Endothelial cell of umbilical vein (primary cell): ENCODE measurements around the gene SPDYE4. TPM values are rescaled to one million over a fixed set of nuclear protein-coding genes. Genes with fewer than 3 reads are reported as not detected.

ENCODE experiments used
- BruUV-seq: library from RNA; stranded (reverse); fragments of 400-500 nt; replicated peaks from 2 replicates; lab custom pipeline; 2021; lab: Mats Ljungman, UMichigan
- CTCF ChIA-PET: fragments of 300-600, 350-600 bp; sonication (Branson Sonifier 250); formaldehyde crosslinking; loops from one replicate; lab custom pipeline; 2021; ENCODE audit warnings: antibody characterized with exemption, inconsistent platforms; lab: Charles Lee
- POLR2A ChIA-PET: fragments of 300-600, 350-600 bp; sonication (Branson Sonifier 250); formaldehyde crosslinking; loops from one replicate; lab custom pipeline; 2021; ENCODE audit warnings: antibody characterized with exemption, inconsistent platforms; lab: Charles Lee
- DNase-seq: peaks from one replicate; pipeline ENCODE4 v3.0.0-alpha.2; 2011; ENCODE audit warnings: low read depth, low spot score
- FAIRE-seq: peaks from 2 replicates; lab custom pipeline; 2011; peaks lifted over from hg19 to GRCh38; lab: Jason Lieb, UNC
- H2AFZ ChIP-seq: 2 replicates; pipeline ENCODE4 v1.6.0; 2012; ENCODE audit warnings: low read depth, low read length, control low read depth, inconsistent platforms
- H3K27ac ChIP-seq: 2 replicates; pipeline ENCODE4 v1.5.1; 2011; ENCODE audit warnings: low read depth, mild to moderate bottlenecking, control low read depth, low read length, moderate library complexity; ENCODE audit not compliant: insufficient read depth
- H3K27me3 ChIP-seq, 2 experiments: 2 replicates each; pipeline versions ENCODE4 v1.6.0 to v1.6.1; 2011; ENCODE audit warnings: low read length in 2 of 2, mixed read lengths in 1 of 2; ENCODE audit not compliant: control insufficient read depth in 2 of 2, insufficient read depth in 2 of 2
- H3K36me3 ChIP-seq, 2 experiments: 2 replicates in 1 of 2; 3 replicates in 1 of 2; pipeline ENCODE4 v1.5.1; 2011; ENCODE audit warnings: low read length in 2 of 2, mild to moderate bottlenecking in 1 of 2, moderate library complexity in 1 of 2; ENCODE audit not compliant: control insufficient read depth in 2 of 2, insufficient read depth in 2 of 2; ENCODE audit errors: extremely low read depth in 1 of 2
- H3K4me1 ChIP-seq: 3 replicates; pipeline ENCODE4 v1.5.1; 2011; ENCODE audit warnings: mild to moderate bottlenecking, low read length; ENCODE audit not compliant: control insufficient read depth, insufficient read depth; ENCODE audit errors: extremely low read depth
- H3K4me2 ChIP-seq: 2 replicates; pipeline ENCODE4 v1.6.1; 2011; ENCODE audit warnings: low read length, control low read depth, mixed read lengths; ENCODE audit not compliant: insufficient read depth
- H3K4me3 ChIP-seq, 3 experiments: fragments of 200-600 bp in 1 of 3; sonication (generic), shearing (Covaris generic) in 1 of 3; replicated peaks in 1 of 3; 2 replicates each; pipeline ENCODE4 v1.5.1; 2011 to 2016; ENCODE audit warnings: control low read depth in 3 of 3, low read length in 3 of 3, mild to moderate bottlenecking in 2 of 3, inconsistent platforms in 1 of 3, low read depth in 1 of 3, moderate library complexity in 1 of 3; ENCODE audit not compliant: insufficient read depth in 1 of 3
- H3K79me2 ChIP-seq: 2 replicates; pipeline ENCODE4 v1.6.0; 2012; ENCODE audit warnings: low read length, inconsistent platforms; ENCODE audit not compliant: control insufficient read depth, insufficient read depth
- H3K9ac ChIP-seq: replicated peaks from 2 replicates; pipeline ENCODE3; 2011; ENCODE audit warnings: low read length, control low read depth; ENCODE audit not compliant: insufficient read depth; ENCODE audit errors: extremely low read depth
- H3K9me1 ChIP-seq: replicated peaks from 3 replicates; pipeline ENCODE4 v1.6.0; 2011; ENCODE audit warnings: mild to moderate bottlenecking, low read length; ENCODE audit not compliant: control insufficient read depth, insufficient read depth; ENCODE audit errors: extremely low read depth
- H3K9me3 ChIP-seq: replicated peaks from 2 replicates; pipeline ENCODE4 v1.5.1; 2012; ENCODE audit warnings: low read length, inconsistent platforms; ENCODE audit not compliant: control insufficient read depth, insufficient read depth
- H4K20me1 ChIP-seq: replicated peaks from 2 replicates; pipeline ENCODE3; 2011; ENCODE audit warnings: mild to moderate bottlenecking, low read length; ENCODE audit not compliant: control insufficient read depth, insufficient read depth; ENCODE audit errors: extremely low read depth
- CTCF ChIP-seq, 2 donors: IDR thresholded peaks; 1 replicate in 1 of 2; 2 replicates in 1 of 2; pipeline ENCODE4 v1.5.1; 2011; ENCODE audit warnings: low read length in 2 of 2, mild to moderate bottlenecking in 2 of 2, moderate library complexity in 2 of 2, control low read depth in 1 of 2, inconsistent platforms in 1 of 2, low read depth in 1 of 2; ENCODE audit not compliant: insufficient read depth in 1 of 2; ENCODE audit errors: extremely low read depth in 1 of 2
- EZH2 ChIP-seq: IDR thresholded peaks from 2 replicates; pipeline ENCODE4 v1.6.1; 2012; ENCODE audit warnings: borderline replicate concordance, low read depth, mild to moderate bottlenecking, moderate library complexity, low read length, inconsistent platforms; ENCODE audit not compliant: severe bottlenecking
- FOS ChIP-seq: IDR thresholded peaks from 2 replicates; pipeline ENCODE4 v1.6.1; 2011; ENCODE audit warnings: mild to moderate bottlenecking, low read length, moderate library complexity, borderline replicate concordance; ENCODE audit not compliant: insufficient read depth
- GATA2 ChIP-seq: IDR thresholded peaks from 2 replicates; pipeline ENCODE4 v1.7.0; 2011; ENCODE audit warnings: low read depth, mild to moderate bottlenecking, moderate library complexity, mixed read lengths, low read length; ENCODE audit not compliant: insufficient read length, insufficient read depth
- JUN ChIP-seq: IDR thresholded peaks from 2 replicates; pipeline ENCODE4 v1.6.1; 2011; ENCODE audit warnings: borderline replicate concordance, low read depth; ENCODE audit not compliant: insufficient read length, insufficient read depth
- MAX ChIP-seq: IDR thresholded peaks from 2 replicates; pipeline ENCODE4 v1.6.1; 2011; ENCODE audit not compliant: insufficient read depth, insufficient read length
- MYC ChIP-seq: IDR thresholded peaks from one replicate; pipeline ENCODE4 v1.6.1; 2011; ENCODE audit warnings: mild to moderate bottlenecking, low read depth, low read length
- POLR2A ChIP-seq: IDR thresholded peaks from 2 replicates; pipeline ENCODE4 v1.6.1; 2012; ENCODE audit warnings: low read depth, mild to moderate bottlenecking, control low read depth, low read length
- POLR2AphosphoS5 ChIP-seq: IDR thresholded peaks from 2 replicates; pipeline ENCODE4 v1.6.1; 2012; ENCODE audit warnings: low read depth, mild to moderate bottlenecking, control low read depth, low read length, moderate library complexity; ENCODE audit not compliant: insufficient read depth
- dilution Hi-C: fragments of 300-500 bp; cut with MboI; formaldehyde crosslinking; loops from one replicate; pipeline ENCODE4 v1.15.0; 2019; ENCODE audit warnings: low sequenced_read_pairs; ENCODE audit not compliant: extremely low pct_ligation_motif_present
- intact Hi-C: fragments of 100-400 bp; cut with micrococcal nuclease; formaldehyde crosslinking; loops from one replicate; pipeline ENCODE4 v1.10.0; 2022
- polyA plus RNA-seq, 4 experiments: library from polyadenylated mRNA; depleted of rRNA in 3 of 4; stranded (reverse) in 3 of 4; unstranded in 1 of 4; fragments of >200 nt; gene quantifications; 2 replicates each; pipeline versions ENCODE4 v1.2.1 to v1.2.3, GENCODE V29; 2011 to 2012; ENCODE audit warnings: missing spikeins in 1 of 4
- total RNA-seq: library from RNA; stranded (reverse); gene quantifications from 2 replicates; pipeline ENCODE4 v1.2.3, GENCODE V29; 2021

SPDYE4 gene
- total and polyA plus RNA-seq, 2 donors (not counting 3 experiments of a cell fraction or from before 2014, with no cell fraction given): not detected

- Histone ChIP-seq H3K79me2 (no peaks in the 10 kb centered on the region), H3K27ac (no peak overlapping the region), H3K27me3 (peaks cover 0 to 4% of the 10 kb centered on the region in 2 experiments), H3K4me2 (no peak overlapping the region), H3K9ac (no peak overlapping the region), H3K9me1 (no peaks in the 10 kb centered on the region), H4K20me1 (no peaks in the 10 kb centered on the region), H3K4me1 (no peaks in the 10 kb centered on the region), H3K36me3 (no peaks in the 10 kb centered on the region), H3K4me3 (no peak overlapping the region), H3K9me3 (no peaks in the 10 kb centered on the region), H2AFZ (no peak overlapping the region)
- CTCF ChIA-PET: no interaction called here
- intact Hi-C loops: no loop called here
- dilution Hi-C loops: no loop called here
- no peak for DNase-seq
- BruUV-seq: no TSS peak
- POLR2A ChIA-PET: no interaction called here
- no peak for TF ChIP-seq FOS
- no peak for TF ChIP-seq MAX
- TF ChIP-seq EZH2: no peak
- TF ChIP-seq GATA2: no peak
- no peak for TF ChIP-seq POLR2A
- no peak for TF ChIP-seq JUN
- no peak for TF ChIP-seq POLR2AphosphoS5
- no peak for TF ChIP-seq MYC
- no peak for TF ChIP-seq CTCF (IDR thresholded peaks at IDR 0.05; ENCODE audit: extremely low read depth in 1 of 2, insufficient read depth in 1 of 2, low read depth in 1 of 2, low read length in 2 of 2)
- no peak for FAIRE-seq
Measured at GRCh38 chr17:8728971-8729370, 29.4 kb downstream of the SPDYE4 start.
